ENCODE results near the gene LAPTM5.
A peak's percentile ranks its signal among the peaks of the same experiment; 100 is the strongest.

The LAPTM5 gene

DNA sequence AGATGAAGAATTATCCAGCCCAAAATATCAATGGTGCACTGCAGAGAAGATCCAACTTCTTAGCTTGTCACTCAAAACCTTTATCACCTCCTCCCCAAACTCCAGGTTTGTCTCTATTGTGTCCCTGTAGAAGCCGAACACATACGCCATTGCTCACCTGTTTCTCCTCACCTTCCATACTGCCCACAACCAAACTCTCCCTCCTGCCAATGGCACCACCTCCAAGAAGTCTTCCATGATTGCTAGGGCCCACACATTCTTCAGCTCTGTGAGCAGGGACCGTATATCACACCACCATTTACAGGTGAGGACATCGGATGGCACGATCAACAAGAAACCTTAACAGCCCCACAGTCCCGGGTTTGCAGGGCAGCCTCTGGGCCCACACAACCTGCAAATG is 2.2 kb downstream of the LAPTM5 start:
- DNase-seq = no peak

DNA sequence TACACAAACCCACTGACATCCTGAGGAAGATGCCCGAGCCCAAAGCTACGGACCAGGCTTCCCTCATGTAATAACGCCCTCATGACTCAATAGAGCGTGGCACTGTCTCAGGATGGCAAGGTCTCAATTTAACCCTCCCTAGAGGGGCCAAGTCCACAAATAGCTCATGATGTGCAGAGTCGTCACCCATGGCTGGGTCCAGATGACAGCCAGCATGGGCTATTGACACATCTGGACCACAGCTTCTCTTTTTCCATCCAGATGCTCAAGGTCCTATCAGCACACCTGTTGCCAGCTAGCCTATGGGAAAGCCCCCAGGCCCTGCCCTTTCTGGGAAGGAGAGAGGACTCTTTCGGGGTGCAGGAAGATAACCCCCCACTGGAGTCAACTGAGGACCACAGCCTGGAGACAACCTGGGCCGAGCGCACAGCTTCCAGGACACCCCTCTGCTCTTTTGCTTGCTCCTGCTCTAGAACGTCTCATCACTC is 2.8 kb downstream of the LAPTM5 start:
- DNase-seq = no peak

DNA sequence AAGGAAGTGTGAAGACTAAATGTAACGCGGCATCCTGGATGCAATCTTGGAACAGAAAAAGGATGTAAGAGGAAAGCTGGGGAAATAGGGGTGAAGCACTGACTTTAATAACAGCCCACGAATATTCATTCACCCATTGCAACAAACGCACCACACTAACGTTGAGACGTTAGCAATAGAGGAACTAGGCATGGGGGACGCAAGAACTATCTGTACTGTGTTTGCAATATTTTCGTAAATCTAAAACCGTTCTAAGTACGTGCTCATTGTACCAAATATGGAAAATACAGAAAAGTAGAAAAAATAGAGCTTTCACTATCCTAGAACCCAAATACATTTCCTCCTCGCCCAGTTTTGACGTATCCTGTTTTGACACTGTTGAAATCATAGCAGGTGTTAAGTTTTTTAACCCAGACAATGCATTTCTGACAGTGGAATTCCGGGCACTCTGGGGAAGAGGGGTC is 3.9 kb downstream of the LAPTM5 start:
- DNase-seq = peak; percentile 53

DNA sequence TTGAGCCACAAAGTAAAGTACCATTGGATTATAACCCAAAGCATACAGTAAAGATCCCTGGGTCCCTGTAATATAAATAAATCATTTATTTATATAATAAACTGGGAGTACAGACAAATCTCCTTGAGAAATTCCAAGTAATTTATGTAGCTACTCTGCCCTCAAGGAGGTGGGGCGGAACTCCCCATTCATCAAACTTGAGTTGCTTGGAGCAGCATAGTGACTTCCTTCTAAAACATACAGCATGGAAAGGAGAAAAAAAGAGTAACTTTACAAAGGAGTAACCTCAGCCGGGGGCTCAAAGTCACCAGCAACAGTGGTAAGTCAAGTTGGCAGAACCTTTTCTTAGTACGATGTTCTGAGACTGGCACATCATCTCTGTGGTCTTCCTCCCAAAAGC is 4.5 kb downstream of the LAPTM5 start:
- DNase-seq = no peak

DNA sequence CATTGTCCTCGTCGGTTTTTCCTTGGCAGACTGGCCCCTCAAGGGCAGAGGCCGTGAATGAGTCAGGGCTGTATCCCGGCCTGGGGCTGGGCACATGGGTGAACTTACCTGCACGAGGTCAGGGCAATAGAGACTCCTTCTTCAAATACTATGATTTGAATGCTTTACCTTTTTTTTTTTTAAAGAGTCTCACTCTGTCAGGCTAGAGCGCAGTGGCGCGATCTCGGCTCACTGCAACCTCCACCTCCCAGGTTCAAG is 5.0 kb downstream of the LAPTM5 start:
- DNase-seq = no peak

DNA sequence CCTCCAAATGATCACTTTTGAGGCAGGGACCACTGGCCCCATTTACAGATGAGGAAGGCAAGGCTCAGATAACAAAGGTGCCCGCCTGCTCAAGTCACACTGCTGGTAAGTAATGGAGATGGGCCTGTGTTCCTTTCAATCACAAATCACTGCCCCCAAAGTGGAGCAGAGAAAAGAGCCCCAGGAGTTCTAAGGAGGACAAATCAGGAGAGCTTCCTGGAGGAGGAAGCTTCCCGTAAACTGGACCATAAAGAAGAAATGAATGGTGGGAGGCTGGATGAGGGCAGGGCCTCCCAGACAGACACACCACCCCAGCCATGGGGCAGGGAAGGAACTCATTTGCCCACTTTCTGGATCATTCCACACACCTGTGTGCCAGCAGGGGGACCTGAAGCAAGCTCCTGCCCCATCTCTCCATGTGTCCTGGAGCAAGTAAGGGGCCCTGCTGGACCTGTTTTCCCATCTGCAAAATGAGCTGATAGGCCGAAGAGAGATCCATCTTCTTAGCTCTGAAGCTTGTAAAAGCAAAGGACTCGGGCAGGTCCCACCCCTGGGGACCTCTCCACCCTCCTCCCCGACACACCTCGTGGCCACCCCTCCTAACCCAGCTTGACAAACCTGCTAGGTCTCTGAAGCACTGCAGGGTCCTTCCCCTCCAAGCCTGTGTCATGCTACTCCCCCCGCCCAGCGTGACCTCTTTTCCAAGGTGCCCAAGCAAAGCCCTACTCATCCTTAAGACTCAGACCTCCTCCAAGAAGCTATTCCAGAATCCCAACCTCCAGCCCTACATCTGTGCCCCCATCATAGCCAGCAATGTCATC is 5.5 kb downstream of the LAPTM5 start:
- DNase-seq = no peak

DNA sequence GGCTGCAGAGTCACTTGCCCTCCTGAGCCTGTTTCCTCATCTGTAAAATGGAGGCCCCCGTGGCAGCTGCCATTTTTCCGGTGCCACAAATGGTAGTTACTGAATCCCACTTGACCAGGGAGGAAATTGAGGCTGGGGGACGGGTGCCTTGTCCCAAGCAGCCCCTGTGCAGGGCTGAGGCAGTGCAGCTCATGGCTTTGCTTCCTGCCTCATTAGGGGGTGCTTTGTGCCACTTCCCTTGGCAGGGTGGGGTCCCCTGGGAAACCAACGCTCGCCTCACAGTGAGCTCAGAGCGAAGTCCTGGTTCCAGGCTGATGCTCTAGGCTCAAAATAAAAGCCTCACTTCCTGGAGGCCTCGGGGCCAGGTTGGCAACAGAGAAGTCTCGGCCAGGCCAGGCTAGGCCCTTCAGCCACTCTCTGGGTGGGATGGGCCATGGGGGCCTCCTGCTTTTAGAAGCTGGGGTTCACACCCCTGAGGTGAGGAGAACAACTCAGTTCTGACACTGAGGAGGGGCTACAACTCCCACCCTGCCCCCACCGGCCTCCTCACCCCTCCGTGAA is 6.8 kb downstream of the LAPTM5 start:
- DNase-seq = no peak

DNA sequence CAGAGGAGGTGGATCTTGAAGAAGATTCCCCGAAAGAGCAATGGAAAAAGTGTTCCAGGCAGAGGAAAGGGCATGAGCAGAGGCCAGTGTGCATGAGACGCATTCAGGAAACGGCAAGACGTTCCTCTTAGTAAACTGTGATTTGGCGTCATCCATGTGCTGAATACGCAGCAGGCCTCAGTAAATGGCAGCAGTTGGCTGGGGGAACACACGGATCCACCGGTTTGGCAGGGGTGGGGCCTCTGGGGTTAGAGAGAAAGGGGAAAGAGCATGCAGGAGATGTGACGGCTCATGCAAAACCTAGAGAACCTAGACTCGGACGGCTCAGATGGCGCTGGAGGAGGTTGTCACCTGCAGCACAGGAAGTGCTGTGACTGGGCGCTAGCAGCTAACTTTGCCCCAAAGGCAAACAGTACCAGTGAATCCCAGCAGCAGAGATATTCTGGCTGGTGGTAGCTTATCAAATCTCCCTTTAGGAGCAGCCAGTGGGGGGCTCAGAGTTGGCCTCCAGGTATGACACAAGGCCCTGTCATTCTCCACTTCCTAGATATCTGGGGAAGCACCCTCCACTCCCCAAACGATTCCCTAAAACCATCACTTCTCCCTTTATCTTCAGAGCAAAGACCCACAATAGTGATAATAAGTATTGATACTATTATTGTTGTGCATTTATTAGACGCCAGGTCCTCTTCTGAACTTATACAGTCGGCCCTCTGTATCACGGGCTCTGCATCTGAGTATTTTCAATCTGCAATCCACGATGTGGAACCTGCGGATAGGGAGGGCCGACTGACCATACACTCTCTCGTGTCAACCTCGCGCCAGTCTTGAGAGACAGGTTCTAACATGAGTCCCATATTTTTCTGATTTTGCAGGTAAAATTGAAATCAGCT is 7.6 kb downstream of the LAPTM5 start:
- DNase-seq = peak; percentile 89

DNA sequence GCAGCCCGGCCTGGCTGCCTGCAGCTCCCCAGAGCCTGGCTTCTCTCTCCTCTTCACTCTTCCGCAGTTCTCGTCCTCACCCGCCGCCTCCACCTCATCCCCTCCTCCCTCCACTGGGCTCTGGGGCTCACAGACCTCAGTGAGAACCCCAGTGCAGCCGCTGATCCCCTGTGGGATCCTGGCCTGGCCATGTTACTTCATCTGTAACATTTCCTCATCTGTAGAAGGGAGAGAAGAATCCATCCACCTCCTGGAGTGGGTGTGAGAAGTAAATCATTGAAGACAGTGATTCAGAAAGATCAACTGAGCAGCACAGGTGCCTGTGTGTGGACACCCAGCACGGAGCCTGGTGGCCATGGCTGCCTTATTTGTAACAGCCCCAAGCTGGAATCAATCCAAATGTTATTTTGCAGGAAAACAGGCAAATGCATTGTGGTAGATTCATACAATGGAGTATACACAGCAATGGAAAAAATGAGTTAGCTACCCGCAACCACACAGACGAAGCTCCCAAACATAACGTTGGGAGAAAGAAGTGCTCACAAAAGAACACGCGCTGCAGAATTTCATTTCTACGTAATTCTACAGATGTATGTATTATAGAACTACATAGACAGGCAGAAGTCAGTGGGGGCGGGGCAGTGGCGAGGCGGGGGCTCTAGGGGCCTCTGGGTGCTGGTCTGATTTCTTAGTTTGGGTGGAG is 8.7 kb downstream of the LAPTM5 start:
- DNase-seq = no peak

DNA sequence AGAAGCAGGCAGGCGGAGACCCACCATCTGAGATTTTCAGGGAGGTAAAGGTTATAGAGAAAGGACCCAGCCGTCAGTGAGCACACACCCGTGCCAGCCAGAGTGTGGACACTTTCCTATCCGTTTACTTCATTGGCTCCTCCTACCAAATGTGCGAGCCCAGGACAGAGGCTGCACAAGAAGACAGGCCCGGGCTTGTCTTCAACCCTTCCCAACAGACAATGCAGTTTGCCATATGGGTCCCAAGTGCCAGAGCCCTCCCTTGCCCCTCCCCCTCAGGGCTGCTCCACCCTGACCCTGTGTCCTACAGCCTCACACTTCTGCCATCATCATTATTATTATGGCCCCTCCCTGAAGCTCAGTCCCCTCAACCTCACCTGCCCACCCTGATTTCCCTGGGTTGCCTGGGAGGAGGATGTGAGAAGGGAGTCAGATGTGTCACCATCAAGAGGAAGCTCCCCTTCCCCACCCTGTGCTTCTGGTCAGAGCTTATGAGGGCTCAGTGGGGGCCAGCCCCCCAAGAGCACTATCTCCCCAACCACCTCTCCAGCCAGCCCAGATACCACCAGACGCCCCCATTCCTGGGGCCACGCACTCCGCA is 9.4 kb downstream of the LAPTM5 start:
- DNase-seq = no peak

DNA sequence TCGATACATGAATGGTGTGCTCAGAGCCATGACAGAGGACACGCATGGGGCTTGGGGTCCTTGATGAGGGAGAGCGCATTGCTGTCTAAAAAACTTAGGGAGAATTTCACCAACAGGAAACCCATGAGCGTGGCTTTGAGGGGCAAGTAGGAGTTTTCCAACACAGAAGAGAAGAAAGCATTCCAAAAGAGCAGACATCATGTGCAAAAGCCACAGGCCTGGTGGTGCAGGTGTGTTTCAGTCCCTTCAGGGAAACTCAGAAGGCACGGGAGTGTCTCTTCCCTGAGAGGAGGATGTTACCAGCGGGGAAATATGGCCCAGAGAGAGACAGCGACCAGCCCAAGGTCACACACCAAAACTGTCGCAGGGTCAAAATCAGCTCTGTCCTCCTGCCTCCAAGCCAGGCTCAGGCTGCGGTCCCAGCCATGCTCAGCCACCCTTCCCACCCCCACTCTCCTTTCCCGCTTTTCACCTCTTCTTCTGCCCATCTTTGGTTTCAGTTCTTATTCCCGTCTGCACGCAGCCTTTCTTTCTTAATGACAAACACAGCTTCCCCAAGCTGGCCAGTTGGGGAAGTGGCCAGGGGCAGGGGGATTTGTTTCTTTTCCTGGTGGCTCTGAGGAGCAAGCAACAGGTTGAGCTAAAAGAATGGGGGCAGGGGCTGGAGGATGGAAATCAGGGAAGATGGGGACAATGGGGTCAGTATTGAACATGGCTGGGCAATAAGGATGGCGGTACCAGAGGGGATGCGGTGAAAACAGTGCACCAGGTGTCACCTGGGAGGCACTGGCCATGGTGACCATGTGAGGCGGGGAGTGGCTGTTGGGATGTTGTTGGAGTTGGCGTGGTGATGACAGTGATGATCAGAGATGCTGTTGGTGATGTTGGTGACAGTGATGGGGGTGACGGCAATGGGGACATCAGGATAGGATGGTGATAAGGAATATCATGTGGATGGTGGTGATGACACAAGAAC is 10.3 kb downstream of the LAPTM5 start:
- no peak for DNase-seq

DNA sequence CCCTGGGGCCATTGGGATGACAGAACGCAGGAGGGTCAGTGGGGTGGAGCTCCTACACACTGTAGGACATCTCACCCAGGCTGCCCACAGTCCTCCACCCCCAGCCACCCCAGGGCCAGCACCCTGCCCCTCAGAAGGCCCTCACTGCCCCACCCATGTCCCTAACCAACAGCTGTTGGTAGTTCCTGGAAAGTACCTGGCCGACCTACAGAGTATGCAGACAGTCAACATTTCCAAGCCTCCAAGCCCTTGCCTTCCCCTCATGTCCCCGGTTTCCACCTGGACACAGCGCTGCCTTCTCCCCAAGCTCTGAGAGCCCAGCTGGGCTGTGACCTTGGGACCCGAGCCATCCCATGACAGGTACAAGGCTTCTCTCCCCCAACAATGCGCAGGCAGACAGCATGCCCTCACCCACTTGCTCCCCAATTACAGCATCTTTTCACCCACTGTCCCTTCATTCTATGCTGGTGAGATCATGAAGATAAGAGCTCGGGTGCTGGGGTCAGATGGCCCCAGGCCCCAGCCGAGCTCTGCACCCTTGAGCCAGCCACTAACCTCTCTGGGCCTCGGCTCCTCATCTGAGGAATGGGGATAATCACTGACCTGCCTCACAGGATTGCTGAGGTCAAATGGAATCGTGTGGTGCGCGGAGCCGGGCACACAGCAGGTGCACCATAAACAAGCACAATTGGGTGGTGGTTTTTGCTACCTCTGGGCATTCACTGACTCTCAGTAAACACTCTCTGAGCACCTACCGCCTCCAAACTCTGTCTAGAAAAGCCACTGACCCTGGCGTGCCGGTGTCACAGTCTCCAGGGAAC is 11.2 kb downstream of the LAPTM5 start:
- DNase-seq = no peak

DNA sequence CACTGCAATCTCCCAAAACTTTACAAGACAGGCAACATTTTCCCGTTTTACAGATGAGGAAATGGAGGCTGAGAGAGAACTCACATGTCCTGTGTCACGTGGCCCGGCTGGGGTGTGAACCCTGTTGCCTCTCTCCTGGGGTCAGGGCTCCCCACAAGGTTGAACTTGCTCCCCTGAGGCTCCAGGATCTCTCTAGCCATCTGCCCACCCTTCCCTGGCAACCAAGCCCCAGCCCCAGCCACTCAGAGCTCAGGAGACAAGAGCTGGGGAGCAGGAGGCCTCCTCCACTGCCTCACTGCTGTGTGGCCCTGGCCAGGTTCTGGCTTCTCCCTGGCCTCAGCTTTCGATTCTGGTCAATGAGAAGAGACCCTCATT is 11.8 kb downstream of the LAPTM5 start:
- no peak for DNase-seq

DNA sequence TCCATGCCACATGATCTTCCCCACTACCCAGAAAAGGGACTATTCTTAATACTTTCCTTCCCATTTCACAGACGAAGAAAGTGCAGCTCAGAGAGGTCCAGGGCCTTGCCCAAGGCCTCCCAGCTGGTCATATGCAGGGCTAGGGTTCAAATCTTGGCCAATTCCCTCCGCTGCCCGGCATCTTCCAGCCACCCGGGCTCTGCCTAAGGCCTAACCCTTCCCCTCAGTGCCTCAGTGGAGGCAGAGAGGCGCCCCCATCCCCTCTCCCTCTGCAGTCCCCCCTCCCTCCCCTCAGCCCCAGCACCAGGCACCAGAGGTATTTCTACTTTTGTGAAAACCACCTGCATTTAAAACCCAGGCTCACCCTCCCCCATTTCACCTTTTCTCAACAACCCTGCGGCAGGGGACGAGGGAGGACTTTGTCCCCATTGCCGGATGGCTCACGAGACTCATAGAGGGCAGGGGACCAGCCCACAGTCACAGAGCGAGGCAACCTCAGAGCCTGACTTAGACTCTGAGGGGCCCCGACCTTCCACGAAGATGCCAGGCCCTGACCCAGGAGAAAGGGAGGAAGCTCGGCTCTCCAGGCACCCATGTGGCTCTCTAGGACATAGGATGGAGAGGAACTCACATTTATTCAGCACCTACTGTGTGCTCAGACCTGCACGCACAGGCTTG is 12.3 kb downstream of the LAPTM5 start:
- no peak for DNase-seq

DNA sequence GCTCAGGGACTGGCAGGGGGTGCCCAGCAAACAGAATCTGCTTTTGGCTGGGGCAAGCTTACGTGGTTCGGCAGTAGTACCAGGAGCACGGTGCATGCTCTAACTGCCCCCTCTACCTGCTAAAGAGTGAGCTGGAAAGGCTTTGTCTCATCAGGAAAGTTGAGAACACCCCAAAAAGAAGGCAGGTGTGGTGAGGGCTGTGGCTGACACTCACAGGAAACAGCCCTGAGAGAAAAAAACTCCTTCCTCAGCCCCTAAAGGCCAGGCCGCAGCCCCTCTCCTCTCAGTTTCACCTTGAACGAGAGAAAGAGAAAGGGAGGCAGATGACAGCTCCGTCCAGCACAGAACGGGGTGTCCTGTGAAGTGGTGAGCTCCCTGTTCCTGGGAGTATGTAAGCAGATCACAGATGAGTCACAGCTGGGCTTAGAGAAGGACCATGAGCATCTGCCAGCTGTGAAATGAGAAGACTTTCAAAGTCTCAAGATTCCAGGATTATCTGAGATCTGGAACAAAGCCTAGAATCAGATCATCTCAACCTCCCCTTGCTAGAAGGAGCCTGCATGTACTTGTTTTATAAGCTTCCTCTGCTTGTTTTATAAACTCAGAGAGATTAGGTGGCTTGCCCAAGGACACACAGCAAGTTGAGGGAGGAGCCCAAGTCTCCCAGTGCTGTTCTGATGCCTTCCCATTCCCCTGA is 13.4 kb downstream of the LAPTM5 start:
- peak; percentile 68 for DNase-seq

DNA sequence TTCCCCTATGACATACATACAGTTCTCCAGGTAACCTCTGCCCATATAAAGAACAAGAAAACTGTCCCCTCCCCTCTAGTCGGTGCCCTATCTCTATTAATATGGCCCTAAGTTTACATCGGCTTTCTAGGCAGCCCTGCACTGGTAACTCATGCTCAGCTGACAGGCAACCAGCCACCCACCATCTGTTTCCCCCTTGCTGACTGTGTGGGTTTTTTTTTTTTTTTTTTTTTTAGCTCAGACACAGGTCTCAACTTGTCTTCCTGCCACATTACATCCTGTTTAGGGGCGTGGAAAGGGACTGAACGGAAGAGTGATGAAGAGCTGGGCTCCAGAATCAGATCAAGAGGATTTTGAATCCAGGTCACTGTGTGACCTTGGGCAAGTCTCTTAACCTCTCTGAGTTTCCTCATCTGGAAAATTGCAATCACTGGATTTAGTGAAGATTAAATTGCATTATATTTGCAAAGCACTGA is 14.0 kb downstream of the LAPTM5 start:
- peak; percentile 88 for DNase-seq

DNA sequence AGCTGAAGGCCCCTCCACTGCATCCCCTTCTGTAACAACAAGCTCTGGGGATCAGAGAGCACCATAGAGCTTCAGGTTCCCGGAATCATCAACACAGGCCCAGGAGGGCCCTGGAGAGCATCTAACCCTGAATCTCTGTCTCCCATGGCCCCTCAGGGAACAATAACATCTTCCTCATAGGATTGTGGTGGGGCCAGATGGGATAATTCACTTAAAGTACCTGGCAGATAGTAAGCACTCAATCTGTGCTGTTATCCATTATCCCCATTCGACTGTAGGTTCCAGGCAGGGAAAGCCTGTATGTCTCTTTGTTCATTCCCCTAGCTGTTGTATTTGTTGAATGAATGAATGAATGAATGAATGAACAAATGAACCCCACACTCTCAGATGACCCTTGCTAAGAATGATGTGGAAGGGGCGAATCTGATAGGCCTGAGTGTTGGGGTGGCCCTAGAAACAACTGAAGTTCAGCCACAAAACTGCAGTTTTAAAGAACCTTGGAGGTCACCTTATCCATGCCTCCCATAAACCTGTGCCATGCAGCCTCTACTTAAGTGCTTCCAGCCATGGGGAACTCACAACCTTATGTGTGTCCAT is 14.5 kb downstream of the LAPTM5 start:
- DNase-seq = no peak

DNA sequence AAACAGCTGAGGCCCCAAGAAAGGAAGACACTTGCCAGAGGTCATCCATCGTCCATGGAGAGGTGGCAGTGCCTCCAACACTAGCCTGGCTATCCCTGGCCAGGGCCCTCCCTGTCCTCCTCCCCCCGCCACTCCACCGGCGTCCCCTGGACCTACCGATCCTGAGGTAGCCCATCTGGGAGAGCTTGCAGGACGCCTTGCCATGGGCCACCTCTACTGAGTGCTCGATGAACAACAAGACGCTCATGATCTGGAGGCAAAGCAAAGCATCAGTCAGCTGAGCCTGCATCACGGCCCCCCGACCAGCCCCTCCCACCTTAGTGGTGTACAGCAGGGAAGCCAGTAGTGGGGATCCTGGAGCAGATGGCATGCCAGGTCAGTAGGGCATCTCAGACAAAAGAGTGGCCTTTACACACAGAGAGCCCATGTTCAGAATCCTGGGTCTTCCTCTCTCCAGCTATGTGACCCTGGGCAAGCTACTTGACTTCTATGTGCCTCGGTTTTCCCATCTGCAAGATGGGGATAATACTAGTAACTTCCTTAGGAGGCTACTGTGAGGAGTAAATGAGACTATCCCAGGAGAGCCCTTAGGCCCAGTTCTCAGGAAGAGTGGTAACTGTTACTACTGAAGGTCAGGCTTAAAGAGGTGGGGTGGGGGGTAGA is 15.1 kb downstream of the LAPTM5 start:
- DNase-seq = no peak

All from central memory CD4-positive, alpha-beta T cell (primary cell).